Stimulated activated CD4-positive, alpha-beta T cell treated with anti-CD3 and anti-CD28 coated beads, TNF-alpha, amount 100 ng/mL, for 24 hours (primary cell): ENCODE data around the gene ABI3BP.

Experiments
- DNase-seq, 3 experiments: peaks; one replicate each; pipeline ENCODE4 v3.0.0-alpha.2; 2020; ENCODE audit warnings: low read depth in 3 of 3

The ABI3BP gene

GRCh38 chr3:100834332-100834731 lies 158.9 kb downstream of the ABI3BP start:
- no peak for DNase-seq

GRCh38 chr3:100833483-100833882 lies 159.7 kb downstream of the ABI3BP start:
- DNase-seq, result no peak

GRCh38 chr3:100831629-100832028 lies 161.6 kb downstream of the ABI3BP start:
- DNase-seq, result no peak

GRCh38 chr3:100830931-100831330 lies 162.3 kb downstream of the ABI3BP start:
- DNase-seq, result no peak

GRCh38 chr3:100825574-100825973 lies 167.6 kb downstream of the ABI3BP start:
- no peak for DNase-seq

GRCh38 chr3:100815583-100815982 lies 177.6 kb downstream of the ABI3BP start:
- no peak for DNase-seq

GRCh38 chr3:100813828-100814227 lies 179.4 kb downstream of the ABI3BP start:
- no peak for DNase-seq

- DNase-seq, result no peak
Observed at GRCh38 chr3:100811779-100812507, 181.3 kb downstream of the ABI3BP start.

- no peak for DNase-seq
Observed at GRCh38 chr3:100810671-100811070, 182.6 kb downstream of the ABI3BP start.

GRCh38 chr3:100804631-100805030 lies 188.6 kb downstream of the ABI3BP start:
- no peak for DNase-seq

GRCh38 chr3:100803711-100804110 lies 189.5 kb downstream of the ABI3BP start:
- no peak for DNase-seq

GRCh38 chr3:100802126-100802525 lies 191.1 kb downstream of the ABI3BP start:
- no peak for DNase-seq

GRCh38 chr3:100798012-100798411 lies 195.2 kb downstream of the ABI3BP start:
- DNase-seq, result no peak

GRCh38 chr3:100796556-100796955 lies 196.7 kb downstream of the ABI3BP start:
- DNase-seq, result no peak

- DNase-seq, result no peak
Observed at GRCh38 chr3:100789579-100789978, 203.6 kb downstream of the ABI3BP start.

GRCh38 chr3:100783619-100784018 lies 209.6 kb downstream of the ABI3BP start:
- DNase-seq, result no peak

GRCh38 chr3:100782906-100783305 lies 210.3 kb downstream of the ABI3BP start:
- no peak for DNase-seq

- no peak for DNase-seq
Observed at GRCh38 chr3:100782348-100782747, 210.9 kb downstream of the ABI3BP start.

GRCh38 chr3:100781301-100781700 lies 211.9 kb downstream of the ABI3BP start:
- DNase-seq, result no peak

GRCh38 chr3:100780071-100780622 lies 213.1 kb downstream of the ABI3BP start:
- no peak for DNase-seq

- DNase-seq, result no peak
Observed at GRCh38 chr3:100779480-100779879, 213.7 kb downstream of the ABI3BP start.

- DNase-seq, result no peak
Observed at GRCh38 chr3:100777271-100777670, 215.9 kb downstream of the ABI3BP start.

- no peak for DNase-seq
Observed at GRCh38 chr3:100776746-100777145, 216.5 kb downstream of the ABI3BP start.
